ENCODE measurements around the gene CYYR1.

DNA sequence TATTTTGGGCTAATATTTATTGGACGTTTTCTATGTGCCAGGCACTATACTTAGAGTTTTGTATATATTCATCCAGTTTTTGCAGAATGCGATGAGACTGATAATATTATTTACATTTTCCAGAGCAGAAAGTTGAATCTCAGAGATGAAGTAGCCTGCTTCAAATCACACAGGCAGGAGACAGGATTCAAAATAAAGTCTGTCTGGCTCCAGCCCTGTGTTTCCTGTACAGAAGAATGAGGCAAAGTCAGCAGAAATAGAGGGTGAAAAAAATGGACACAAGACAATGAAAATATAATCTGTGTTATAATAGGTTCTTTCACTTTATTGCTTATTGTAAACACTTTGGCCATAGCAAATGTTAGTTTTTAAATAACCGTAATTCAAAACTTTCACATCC, 107.2 kb downstream of the CYYR1 start:
- TF ChIP-seq, protein P1, sequence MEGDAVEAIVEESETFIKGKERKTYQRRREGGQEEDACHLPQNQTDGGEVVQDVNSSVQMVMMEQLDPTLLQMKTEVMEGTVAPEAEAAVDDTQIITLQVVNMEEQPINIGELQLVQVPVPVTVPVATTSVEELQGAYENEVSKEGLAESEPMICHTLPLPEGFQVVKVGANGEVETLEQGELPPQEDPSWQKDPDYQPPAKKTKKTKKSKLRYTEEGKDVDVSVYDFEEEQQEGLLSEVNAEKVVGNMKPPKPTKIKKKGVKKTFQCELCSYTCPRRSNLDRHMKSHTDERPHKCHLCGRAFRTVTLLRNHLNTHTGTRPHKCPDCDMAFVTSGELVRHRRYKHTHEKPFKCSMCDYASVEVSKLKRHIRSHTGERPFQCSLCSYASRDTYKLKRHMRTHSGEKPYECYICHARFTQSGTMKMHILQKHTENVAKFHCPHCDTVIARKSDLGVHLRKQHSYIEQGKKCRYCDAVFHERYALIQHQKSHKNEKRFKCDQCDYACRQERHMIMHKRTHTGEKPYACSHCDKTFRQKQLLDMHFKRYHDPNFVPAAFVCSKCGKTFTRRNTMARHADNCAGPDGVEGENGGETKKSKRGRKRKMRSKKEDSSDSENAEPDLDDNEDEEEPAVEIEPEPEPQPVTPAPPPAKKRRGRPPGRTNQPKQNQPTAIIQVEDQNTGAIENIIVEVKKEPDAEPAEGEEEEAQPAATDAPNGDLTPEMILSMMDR (IDR thresholded peaks at IDR 0.05), result no peak
- TF ChIP-seq, protein P2, sequence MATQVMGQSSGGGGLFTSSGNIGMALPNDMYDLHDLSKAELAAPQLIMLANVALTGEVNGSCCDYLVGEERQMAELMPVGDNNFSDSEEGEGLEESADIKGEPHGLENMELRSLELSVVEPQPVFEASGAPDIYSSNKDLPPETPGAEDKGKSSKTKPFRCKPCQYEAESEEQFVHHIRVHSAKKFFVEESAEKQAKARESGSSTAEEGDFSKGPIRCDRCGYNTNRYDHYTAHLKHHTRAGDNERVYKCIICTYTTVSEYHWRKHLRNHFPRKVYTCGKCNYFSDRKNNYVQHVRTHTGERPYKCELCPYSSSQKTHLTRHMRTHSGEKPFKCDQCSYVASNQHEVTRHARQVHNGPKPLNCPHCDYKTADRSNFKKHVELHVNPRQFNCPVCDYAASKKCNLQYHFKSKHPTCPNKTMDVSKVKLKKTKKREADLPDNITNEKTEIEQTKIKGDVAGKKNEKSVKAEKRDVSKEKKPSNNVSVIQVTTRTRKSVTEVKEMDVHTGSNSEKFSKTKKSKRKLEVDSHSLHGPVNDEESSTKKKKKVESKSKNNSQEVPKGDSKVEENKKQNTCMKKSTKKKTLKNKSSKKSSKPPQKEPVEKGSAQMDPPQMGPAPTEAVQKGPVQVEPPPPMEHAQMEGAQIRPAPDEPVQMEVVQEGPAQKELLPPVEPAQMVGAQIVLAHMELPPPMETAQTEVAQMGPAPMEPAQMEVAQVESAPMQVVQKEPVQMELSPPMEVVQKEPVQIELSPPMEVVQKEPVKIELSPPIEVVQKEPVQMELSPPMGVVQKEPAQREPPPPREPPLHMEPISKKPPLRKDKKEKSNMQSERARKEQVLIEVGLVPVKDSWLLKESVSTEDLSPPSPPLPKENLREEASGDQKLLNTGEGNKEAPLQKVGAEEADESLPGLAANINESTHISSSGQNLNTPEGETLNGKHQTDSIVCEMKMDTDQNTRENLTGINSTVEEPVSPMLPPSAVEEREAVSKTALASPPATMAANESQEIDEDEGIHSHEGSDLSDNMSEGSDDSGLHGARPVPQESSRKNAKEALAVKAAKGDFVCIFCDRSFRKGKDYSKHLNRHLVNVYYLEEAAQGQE (IDR thresholded peaks at IDR 0.05; ENCODE audit: insufficient read depth in 1 of 2, low read depth in 2 of 2, low read length in 1 of 2), result no peak
- TF ChIP-seq POLR2AphosphoS5 (IDR thresholded peaks at IDR 0.05; ENCODE audit: low read depth, low read length), result no peak
- no peak for TF ChIP-seq SIN3A (IDR thresholded peaks at IDR 0.05; ENCODE audit: borderline replicate concordance, insufficient read depth, low read depth, low read length)
- no peak for TF ChIP-seq TCF7L2 (IDR thresholded peaks at IDR 0.05; ENCODE audit: low read depth, low read length)
